WTC11 (cell line): ENCODE data around the gene CPEB1. TPM values are rescaled to one million over a fixed set of nuclear protein-coding genes. Genes with fewer than 3 reads are reported as not detected.

Experiments used
- ATAC-seq: fragments of 200-7000 bp; cut with Tn5 transposase; 2 replicates; pipeline ENCODE4 v1.10.0; 2021; ENCODE audit warnings: mild to moderate bottlenecking, moderate library complexity
- CTCF ChIA-PET: fragments of 300-600 bp; sonication (Branson Sonifier 250); formaldehyde crosslinking; loops from one replicate; lab custom pipeline; 2021; ENCODE audit warnings: antibody characterized with exemption; lab: Charles Lee
- POLR2A ChIA-PET: fragments of 350-600 bp; sonication (Branson Sonifier 250); formaldehyde crosslinking; loops from one replicate; lab custom pipeline; 2021; ENCODE audit warnings: antibody characterized with exemption; lab: Charles Lee
- DNase-seq: peaks from one replicate; pipeline ENCODE4 v3.0.0; 2021; ENCODE audit warnings: low spot score
- H3K27ac Mint-ChIP-seq: 2 replicates; pipeline ENCODE4 v1.8.0; 2021; ENCODE audit warnings: mixed read lengths
- H3K27me3 Mint-ChIP-seq: 2 replicates; pipeline ENCODE4 v1.8.0; 2021; ENCODE audit warnings: low read depth, mild to moderate bottlenecking, moderate library complexity, mixed read lengths
- H3K36me3 Mint-ChIP-seq: 2 replicates; pipeline ENCODE4 v1.8.0; 2021; ENCODE audit warnings: mixed read lengths
- H3K4me1 Mint-ChIP-seq: 2 replicates; pipeline ENCODE4 v1.8.0; 2022; ENCODE audit warnings: mixed read lengths
- H3K4me3 Mint-ChIP-seq: 2 replicates; pipeline ENCODE4 v1.8.0; 2021; ENCODE audit warnings: mild to moderate bottlenecking, moderate library complexity, mixed read lengths
- H3K9me3 Mint-ChIP-seq: 2 replicates; pipeline ENCODE4 v1.8.0; 2021; ENCODE audit warnings: mixed read lengths
- ATF2 ChIP-seq: sonication (generic); formaldehyde crosslinking; IDR thresholded peaks from 2 replicates; pipeline ENCODE4 v1.8.1; 2022; ENCODE audit warnings: low read depth, missing genetic modification reagents, borderline replicate concordance
- CDX4 ChIP-seq: fragments of 250-450 bp; sonication (Bioruptor Pico); IDR thresholded peaks from 2 replicates; pipeline ENCODE4 v1.9.0; 2021; ENCODE audit warnings: moderate library complexity, mild to moderate bottlenecking, inconsistent platforms, borderline replicate concordance
- E2F1 ChIP-seq: sonication (generic); formaldehyde crosslinking; IDR thresholded peaks from 2 replicates; pipeline ENCODE4 v1.8.0; 2022; ENCODE audit warnings: mild to moderate bottlenecking, missing genetic modification reagents
- ELF4 ChIP-seq: sonication (generic); formaldehyde crosslinking; IDR thresholded peaks from 2 replicates; pipeline ENCODE4 v1.8.1; 2022; ENCODE audit warnings: low read depth, mild to moderate bottlenecking, moderate library complexity, missing genetic modification reagents
- ERG ChIP-seq: fragments of 250-450 bp; sonication (Bioruptor Pico); IDR thresholded peaks from 2 replicates; pipeline ENCODE4 v1.8.0; 2021; ENCODE audit warnings: mild to moderate bottlenecking
- FOXK1 ChIP-seq: sonication (generic); formaldehyde crosslinking; IDR thresholded peaks from 2 replicates; pipeline ENCODE4 v1.8.0; 2022; ENCODE audit warnings: mild to moderate bottlenecking, moderate library complexity, missing genetic modification reagents
- IRF1 ChIP-seq: sonication (generic); formaldehyde crosslinking; IDR thresholded peaks from 2 replicates; pipeline ENCODE4 v1.8.0; 2023; ENCODE audit warnings: missing genetic modification reagents
- NFE2L1 ChIP-seq: sonication (generic); formaldehyde crosslinking; IDR thresholded peaks from 2 replicates; pipeline ENCODE4 v1.8.1; 2023; ENCODE audit warnings: missing genetic modification reagents
- NR1H2 ChIP-seq: sonication (generic); formaldehyde crosslinking; IDR thresholded peaks from 2 replicates; pipeline ENCODE4 v1.9.0; 2021; ENCODE audit warnings: mild to moderate bottlenecking, moderate library complexity, missing genetic modification reagents
- NR3C1 ChIP-seq: sonication (generic); formaldehyde crosslinking; conservative IDR thresholded peaks from 2 replicates; pipeline ENCODE4 v1.8.1; 2023; ENCODE audit warnings: low read depth, mild to moderate bottlenecking, missing genetic modification reagents
- PRDM15 ChIP-seq: sonication (generic); formaldehyde crosslinking; IDR thresholded peaks from 2 replicates; pipeline ENCODE4 v1.8.0; 2022; ENCODE audit warnings: missing genetic modification reagents
- RELA ChIP-seq: sonication (generic); formaldehyde crosslinking; IDR thresholded peaks from 2 replicates; pipeline ENCODE4 v1.8.1; 2022; ENCODE audit warnings: missing genetic modification reagents, mild to moderate bottlenecking, borderline replicate concordance
- SMAD3 ChIP-seq: sonication (generic); formaldehyde crosslinking; IDR thresholded peaks from 2 replicates; pipeline ENCODE4 v1.8.0; 2022; ENCODE audit warnings: missing genetic modification reagents, mild to moderate bottlenecking, borderline replicate concordance
- SMAD4 ChIP-seq: sonication (generic); formaldehyde crosslinking; IDR thresholded peaks from 2 replicates; pipeline ENCODE4 v1.8.0; 2022; ENCODE audit warnings: mild to moderate bottlenecking, missing genetic modification reagents
- SOX15 ChIP-seq: fragments of 250-450 bp; sonication (Bioruptor Pico); IDR thresholded peaks from 2 replicates; pipeline ENCODE4 v1.9.0; 2021; ENCODE audit warnings: mild to moderate bottlenecking
- TEAD4 ChIP-seq: sonication (generic); formaldehyde crosslinking; IDR thresholded peaks from 2 replicates; pipeline ENCODE4 v1.8.0; 2022; ENCODE audit warnings: mild to moderate bottlenecking, missing genetic modification reagents
- USF2 ChIP-seq: sonication (generic); formaldehyde crosslinking; IDR thresholded peaks from 2 replicates; pipeline ENCODE4 v1.8.1; 2023; ENCODE audit warnings: mild to moderate bottlenecking, missing genetic modification reagents, moderate library complexity
- ZBTB21 ChIP-seq: sonication (generic); formaldehyde crosslinking; IDR thresholded peaks from 2 replicates; pipeline ENCODE4 v1.8.1; 2023; ENCODE audit warnings: mild to moderate bottlenecking, missing genetic modification reagents, borderline replicate concordance
- ZSCAN18 ChIP-seq: fragments of 250-450 bp; sonication (Bioruptor Pico); IDR thresholded peaks from 2 replicates; pipeline ENCODE4 v2.1.2; 2022; ENCODE audit warnings: mild to moderate bottlenecking, moderate library complexity
- total RNA-seq: library from RNA; stranded (reverse); gene quantifications from 3 replicates; pipeline ENCODE4 v1.2.3, GENCODE V29; 2021

The CPEB1 gene
- total RNA-seq, 1 experiment from 2014 or later = 2.5 TPM

GRCh38 chr15:82649226-82649999, 2.2 kb upstream of the CPEB1 start:
- peaks cover 13% of the 10 kb centered on the region for H3K4me1 Mint-ChIP-seq
- ATAC-seq (no peak), DNase-seq (no peak)
- peaks cover 66% of the 10 kb centered on the region for H3K27me3 Mint-ChIP-seq
- H3K27ac Mint-ChIP-seq = no peak overlapping the region
- no peaks in the 10 kb centered on the region for H3K9me3 Mint-ChIP-seq
- ChIA-PET CTCF (no interaction called here), POLR2A (no interaction called here)
- H3K36me3 Mint-ChIP-seq = no peaks in the 10 kb centered on the region
- H3K4me3 Mint-ChIP-seq = peak overlapping the region; percentile 66
- no peak for TF ChIP-seq SOX15

- ATAC-seq = peak; percentile 78
- TF ChIP-seq NR1H2 (CRISPR knock-in tag) (0 out of 2 replicates have a peak, but pooled peaks have one; percentile 15), TEAD4 (no peak), CDX4 (no peak), ZBTB21 (CRISPR knock-in tag) (0 out of 2 replicates have a peak, but pooled peaks have one; percentile 38), ELF4 (CRISPR knock-in tag) (peak; percentile 61; the same call in 1 of the 2 replicates), FOXK1 (CRISPR knock-in tag) (0 out of 2 replicates have a peak, but pooled peaks have one; percentile 15), ATF2 (CRISPR knock-in tag) (no peak), SOX15 (no peak), SMAD3 (CRISPR knock-in tag) (0 out of 2 replicates have a peak, but pooled peaks have one; percentile 34), PRDM15 (CRISPR knock-in tag) (0 out of 2 replicates have a peak, but pooled peaks have one; percentile 55), ERG (CRISPR knock-in tag) (no peak), E2F1 (CRISPR knock-in tag) (0 out of 2 replicates have a peak, but pooled peaks have one; percentile 46), RELA (CRISPR knock-in tag) (peak; percentile 33; the same call in 1 of the 2 replicates), USF2 (CRISPR knock-in tag) (0 out of 2 replicates have a peak, but pooled peaks have one; percentile 15), NFE2L1 (CRISPR knock-in tag) (no peak), SMAD4 (no peak), IRF1 (peak; percentile 42; the same call in 1 of the 2 replicates), ZSCAN18 (CRISPR knock-in tag) (no peak), NR3C1 (CRISPR knock-in tag) (0 out of 2 replicates have a peak, but pooled peaks have one; percentile 51)
Measured at GRCh38 chr15:82648257-82649103, 1.3 kb upstream of the CPEB1 start.

More at GRCh38 chr15:82648257-82649103, 1.3 kb upstream of the CPEB1 start:
- CTCF ChIA-PET = interaction anchor here (1.1 to 1.5 kb wide), 4 partner anchors 33 to 106 kb away, joined by 3 to 8 read pairs (median 4); no protein-coding TSS in a partner anchor
- no peaks in the 10 kb centered on the region for H3K9me3 Mint-ChIP-seq
- POLR2A ChIA-PET = no interaction called here
- no peaks in the 10 kb centered on the region for H3K36me3 Mint-ChIP-seq
- peak overlapping the region; percentile 66 for H3K4me3 Mint-ChIP-seq
- H3K27me3 Mint-ChIP-seq = peaks cover 73% of the 10 kb centered on the region
- DNase-seq = peak; percentile 58
- H3K27ac Mint-ChIP-seq = no peak overlapping the region
- H3K4me1 Mint-ChIP-seq = peaks cover 19% of the 10 kb centered on the region
